ENCODE measurements around the gene RAB30.
A peak's percentile ranks its signal among the peaks of the same experiment; 100 is the strongest.

RAB30 gene

GRCh38 chr11:83068568-83068967 is 3.1 kb downstream of the RAB30 start:
- no peak for DNase-seq (ENCODE audit: low read depth in 1 of 2, low spot score in 1 of 2)
- no peak overlapping the region for H3K27ac ChIP-seq (replicated peaks)
- H3K4me3 ChIP-seq (replicated peaks; ENCODE audit: insufficient read depth, low read length): no peak overlapping the region
- TF ChIP-seq SPI1 (IDR thresholded peaks at IDR 0.05; ENCODE audit: borderline replicate concordance, low read depth): no peak
- TF ChIP-seq GABPA (IDR thresholded peaks at IDR 0.05; ENCODE audit: low read depth): no peak
- no peak for TF ChIP-seq CTCF (IDR thresholded peaks at IDR 0.05; ENCODE audit: insufficient read depth, low read length)
- no peak for TF ChIP-seq REST (IDR thresholded peaks at IDR 0.05; ENCODE audit: insufficient replicate concordance, low read depth)
- TF ChIP-seq POLR2AphosphoS5 (IDR thresholded peaks at IDR 0.05; ENCODE audit: low read depth): no peak
- peaks cover 5% of the 10 kb centered on the region for H3K27me3 ChIP-seq (ENCODE audit: insufficient read depth, poor library complexity, severe bottlenecking)

GRCh38 chr11:83064011-83064410 is 7.7 kb downstream of the RAB30 start:
- Histone ChIP-seq H3K27ac (replicated peaks) (no peak overlapping the region), H3K4me3 (replicated peaks; ENCODE audit: insufficient read depth, low read length) (no peak overlapping the region), H3K27me3 (ENCODE audit: insufficient read depth, poor library complexity, severe bottlenecking) (no peaks in the 10 kb centered on the region)
- TF ChIP-seq SPI1 (IDR thresholded peaks at IDR 0.05; ENCODE audit: borderline replicate concordance, low read depth) (no peak), REST (IDR thresholded peaks at IDR 0.05; ENCODE audit: insufficient replicate concordance, low read depth) (no peak), CTCF (IDR thresholded peaks at IDR 0.05; ENCODE audit: insufficient read depth, low read length) (no peak), GABPA (IDR thresholded peaks at IDR 0.05; ENCODE audit: low read depth) (no peak), POLR2AphosphoS5 (IDR thresholded peaks at IDR 0.05; ENCODE audit: low read depth) (no peak)
- DNase-seq (ENCODE audit: low read depth in 1 of 2, low spot score in 1 of 2): no peak

- Histone ChIP-seq H3K4me3 (replicated peaks; ENCODE audit: insufficient read depth, low read length) (peak overlapping the region; percentile 1; the same call in 1 of the 2 replicates), H3K27ac (replicated peaks) (no peak overlapping the region), H3K27me3 (ENCODE audit: insufficient read depth, poor library complexity, severe bottlenecking) (no peaks in the 10 kb centered on the region)
- TF ChIP-seq POLR2AphosphoS5 (IDR thresholded peaks at IDR 0.05; ENCODE audit: low read depth) (no peak), CTCF (IDR thresholded peaks at IDR 0.05; ENCODE audit: insufficient read depth, low read length) (no peak), REST (IDR thresholded peaks at IDR 0.05; ENCODE audit: insufficient replicate concordance, low read depth) (no peak), SPI1 (IDR thresholded peaks at IDR 0.05; ENCODE audit: borderline replicate concordance, low read depth) (peak; percentile 6; the same call in 1 of the 2 replicates)
- DNase-seq (ENCODE audit: low read depth in 1 of 2, low spot score in 1 of 2): peak in 1 of 2 experiments; percentile 12
Measured at GRCh38 chr11:83063073-83063754, 8.5 kb downstream of the RAB30 start.
